Endothelial cell of umbilical vein (primary cell): ENCODE data around the gene ITGA7. TPM values are rescaled to one million over a fixed set of nuclear protein-coding genes. Genes with fewer than 3 reads are reported as not detected.

Experiments used
- BruUV-seq: library from RNA; stranded (reverse); fragments of 400-500 nt; replicated peaks from 2 replicates; lab custom pipeline; 2021; lab: Mats Ljungman, UMichigan
- CTCF ChIA-PET: fragments of 300-600, 350-600 bp; sonication (Branson Sonifier 250); formaldehyde crosslinking; loops from one replicate; lab custom pipeline; 2021; ENCODE audit warnings: antibody characterized with exemption, inconsistent platforms; lab: Charles Lee
- POLR2A ChIA-PET: fragments of 300-600, 350-600 bp; sonication (Branson Sonifier 250); formaldehyde crosslinking; loops from one replicate; lab custom pipeline; 2021; ENCODE audit warnings: antibody characterized with exemption, inconsistent platforms; lab: Charles Lee
- DNase-seq: peaks from one replicate; pipeline ENCODE4 v3.0.0-alpha.2; 2011; ENCODE audit warnings: low read depth, low spot score
- FAIRE-seq: peaks from 2 replicates; lab custom pipeline; 2011; peaks lifted over from hg19 to GRCh38; lab: Jason Lieb, UNC
- H2AFZ ChIP-seq: 2 replicates; pipeline ENCODE4 v1.6.0; 2012; ENCODE audit warnings: low read depth, low read length, control low read depth, inconsistent platforms
- H3K27ac ChIP-seq: 2 replicates; pipeline ENCODE4 v1.5.1; 2011; ENCODE audit warnings: low read depth, mild to moderate bottlenecking, control low read depth, low read length, moderate library complexity; ENCODE audit not compliant: insufficient read depth
- H3K27me3 ChIP-seq, 2 experiments: 2 replicates each; pipeline versions ENCODE4 v1.6.0 to v1.6.1; 2011; ENCODE audit warnings: low read length in 2 of 2, mixed read lengths in 1 of 2; ENCODE audit not compliant: control insufficient read depth in 2 of 2, insufficient read depth in 2 of 2
- H3K36me3 ChIP-seq, 2 experiments: 2 replicates in 1 of 2; 3 replicates in 1 of 2; pipeline ENCODE4 v1.5.1; 2011; ENCODE audit warnings: low read length in 2 of 2, mild to moderate bottlenecking in 1 of 2, moderate library complexity in 1 of 2; ENCODE audit not compliant: control insufficient read depth in 2 of 2, insufficient read depth in 2 of 2; ENCODE audit errors: extremely low read depth in 1 of 2
- H3K4me1 ChIP-seq: 3 replicates; pipeline ENCODE4 v1.5.1; 2011; ENCODE audit warnings: mild to moderate bottlenecking, low read length; ENCODE audit not compliant: control insufficient read depth, insufficient read depth; ENCODE audit errors: extremely low read depth
- H3K4me2 ChIP-seq: 2 replicates; pipeline ENCODE4 v1.6.1; 2011; ENCODE audit warnings: low read length, control low read depth, mixed read lengths; ENCODE audit not compliant: insufficient read depth
- H3K4me3 ChIP-seq, 3 experiments: fragments of 200-600 bp in 1 of 3; sonication (generic), shearing (Covaris generic) in 1 of 3; replicated peaks in 1 of 3; 2 replicates each; pipeline ENCODE4 v1.5.1; 2011 to 2016; ENCODE audit warnings: control low read depth in 3 of 3, low read length in 3 of 3, mild to moderate bottlenecking in 2 of 3, inconsistent platforms in 1 of 3, low read depth in 1 of 3, moderate library complexity in 1 of 3; ENCODE audit not compliant: insufficient read depth in 1 of 3
- H3K79me2 ChIP-seq: 2 replicates; pipeline ENCODE4 v1.6.0; 2012; ENCODE audit warnings: low read length, inconsistent platforms; ENCODE audit not compliant: control insufficient read depth, insufficient read depth
- H3K9ac ChIP-seq: replicated peaks from 2 replicates; pipeline ENCODE3; 2011; ENCODE audit warnings: low read length, control low read depth; ENCODE audit not compliant: insufficient read depth; ENCODE audit errors: extremely low read depth
- H3K9me1 ChIP-seq: replicated peaks from 3 replicates; pipeline ENCODE4 v1.6.0; 2011; ENCODE audit warnings: mild to moderate bottlenecking, low read length; ENCODE audit not compliant: control insufficient read depth, insufficient read depth; ENCODE audit errors: extremely low read depth
- H3K9me3 ChIP-seq: replicated peaks from 2 replicates; pipeline ENCODE4 v1.5.1; 2012; ENCODE audit warnings: low read length, inconsistent platforms; ENCODE audit not compliant: control insufficient read depth, insufficient read depth
- H4K20me1 ChIP-seq: replicated peaks from 2 replicates; pipeline ENCODE3; 2011; ENCODE audit warnings: mild to moderate bottlenecking, low read length; ENCODE audit not compliant: control insufficient read depth, insufficient read depth; ENCODE audit errors: extremely low read depth
- CTCF ChIP-seq, 2 donors: IDR thresholded peaks; 1 replicate in 1 of 2; 2 replicates in 1 of 2; pipeline ENCODE4 v1.5.1; 2011; ENCODE audit warnings: low read length in 2 of 2, mild to moderate bottlenecking in 2 of 2, moderate library complexity in 2 of 2, control low read depth in 1 of 2, inconsistent platforms in 1 of 2, low read depth in 1 of 2; ENCODE audit not compliant: insufficient read depth in 1 of 2; ENCODE audit errors: extremely low read depth in 1 of 2
- EZH2 ChIP-seq: IDR thresholded peaks from 2 replicates; pipeline ENCODE4 v1.6.1; 2012; ENCODE audit warnings: borderline replicate concordance, low read depth, mild to moderate bottlenecking, moderate library complexity, low read length, inconsistent platforms; ENCODE audit not compliant: severe bottlenecking
- FOS ChIP-seq: IDR thresholded peaks from 2 replicates; pipeline ENCODE4 v1.6.1; 2011; ENCODE audit warnings: mild to moderate bottlenecking, low read length, moderate library complexity, borderline replicate concordance; ENCODE audit not compliant: insufficient read depth
- GATA2 ChIP-seq: IDR thresholded peaks from 2 replicates; pipeline ENCODE4 v1.7.0; 2011; ENCODE audit warnings: low read depth, mild to moderate bottlenecking, moderate library complexity, mixed read lengths, low read length; ENCODE audit not compliant: insufficient read length, insufficient read depth
- JUN ChIP-seq: IDR thresholded peaks from 2 replicates; pipeline ENCODE4 v1.6.1; 2011; ENCODE audit warnings: borderline replicate concordance, low read depth; ENCODE audit not compliant: insufficient read length, insufficient read depth
- MAX ChIP-seq: IDR thresholded peaks from 2 replicates; pipeline ENCODE4 v1.6.1; 2011; ENCODE audit not compliant: insufficient read depth, insufficient read length
- MYC ChIP-seq: IDR thresholded peaks from one replicate; pipeline ENCODE4 v1.6.1; 2011; ENCODE audit warnings: mild to moderate bottlenecking, low read depth, low read length
- POLR2A ChIP-seq: IDR thresholded peaks from 2 replicates; pipeline ENCODE4 v1.6.1; 2012; ENCODE audit warnings: low read depth, mild to moderate bottlenecking, control low read depth, low read length
- POLR2AphosphoS5 ChIP-seq: IDR thresholded peaks from 2 replicates; pipeline ENCODE4 v1.6.1; 2012; ENCODE audit warnings: low read depth, mild to moderate bottlenecking, control low read depth, low read length, moderate library complexity; ENCODE audit not compliant: insufficient read depth
- dilution Hi-C: fragments of 300-500 bp; cut with MboI; formaldehyde crosslinking; loops from one replicate; pipeline ENCODE4 v1.15.0; 2019; ENCODE audit warnings: low sequenced_read_pairs; ENCODE audit not compliant: extremely low pct_ligation_motif_present
- intact Hi-C: fragments of 100-400 bp; cut with micrococcal nuclease; formaldehyde crosslinking; loops from one replicate; pipeline ENCODE4 v1.10.0; 2022
- polyA plus RNA-seq, 4 experiments: library from polyadenylated mRNA; depleted of rRNA in 3 of 4; stranded (reverse) in 3 of 4; unstranded in 1 of 4; fragments of >200 nt; gene quantifications; 2 replicates each; pipeline versions ENCODE4 v1.2.1 to v1.2.3, GENCODE V29; 2011 to 2012; ENCODE audit warnings: missing spikeins in 1 of 4
- total RNA-seq: library from RNA; stranded (reverse); gene quantifications from 2 replicates; pipeline ENCODE4 v1.2.3, GENCODE V29; 2021

The ITGA7 gene
- total and polyA plus RNA-seq, 2 donors (not counting 3 experiments of a cell fraction or from before 2014, with no cell fraction given): 0.41 to 0.84 TPM

- FAIRE-seq (peak; percentile 67), DNase-seq (peak; percentile 44)
- no peak overlapping the region for H3K4me3 ChIP-seq
- H3K9me3 ChIP-seq: no peaks in the 10 kb centered on the region
- dilution Hi-C loops: no loop called here
- intact Hi-C loops: loop anchor here (1.0 kb wide), 1 partner anchor 56 kb away; no protein-coding TSS in a partner anchor
- H3K36me3 ChIP-seq: no peaks in the 10 kb centered on the region
- no TSS peak for BruUV-seq
- H3K9me1 ChIP-seq: no peaks in the 10 kb centered on the region
- H2AFZ ChIP-seq: peak overlapping the region; percentile 23
- H3K4me2 ChIP-seq: no peak overlapping the region
- no peaks in the 10 kb centered on the region for H3K79me2 ChIP-seq
- no peaks in the 10 kb centered on the region for H4K20me1 ChIP-seq
- ChIA-PET CTCF (interaction anchor here (0.7 to 2.6 kb wide), 10 partner anchors 15 to 57 kb away, joined by 3 to 10 read pairs (median 4); partner anchors contain the start of gene BLOC1S1), POLR2A (no interaction called here)
- no peak overlapping the region for H3K27ac ChIP-seq
- H3K27me3 ChIP-seq: peaks cover 0 to 5% of the 10 kb centered on the region in 2 experiments
- no peak overlapping the region for H3K9ac ChIP-seq
- peak; percentile 14 to 43 for TF ChIP-seq CTCF (IDR thresholded peaks at IDR 0.05; ENCODE audit: extremely low read depth in 1 of 2, insufficient read depth in 1 of 2, low read depth in 1 of 2, low read length in 2 of 2)
- TF ChIP-seq POLR2AphosphoS5: no peak
- no peaks in the 10 kb centered on the region for H3K4me1 ChIP-seq
These were observed 26.3 kb downstream of the ITGA7 start for GRCh38 chr12:55681142-55682077.

- Histone ChIP-seq H4K20me1 (no peaks in the 10 kb centered on the region), H2AFZ (no peak overlapping the region), H3K27ac (no peak overlapping the region), H3K4me2 (no peak overlapping the region), H3K4me1 (no peaks in the 10 kb centered on the region), H3K27me3 (peaks cover 0 to 8% of the 10 kb centered on the region in 2 experiments), H3K9me3 (no peaks in the 10 kb centered on the region), H3K9me1 (no peaks in the 10 kb centered on the region), H3K36me3 (no peaks in the 10 kb centered on the region), H3K4me3 (no peak overlapping the region), H3K79me2 (no peaks in the 10 kb centered on the region), H3K9ac (no peak overlapping the region)
- dilution Hi-C loops: no loop called here
- intact Hi-C loops: no loop called here
- ChIA-PET POLR2A (no interaction called here), CTCF (no interaction called here)
- no TSS peak for BruUV-seq
- FAIRE-seq (no peak), DNase-seq (no peak)
- TF ChIP-seq POLR2AphosphoS5 (no peak), FOS (no peak), MAX (no peak), CTCF (IDR thresholded peaks at IDR 0.05; ENCODE audit: extremely low read depth in 1 of 2, insufficient read depth in 1 of 2, low read depth in 1 of 2, low read length in 2 of 2) (no peak), JUN (no peak), EZH2 (no peak), MYC (no peak), POLR2A (no peak), GATA2 (no peak)
These were observed 28.0 kb downstream of the ITGA7 start for GRCh38 chr12:55679691-55680090.
